Measurements from ENCODE around the gene POLD4. TPM values are rescaled to one million over a fixed set of nuclear protein-coding genes. Genes with fewer than 3 reads are reported as not detected.

Gene POLD4
- total RNA-seq, 2 donors from 2014 or later: 145 to 148 TPM

DNA sequence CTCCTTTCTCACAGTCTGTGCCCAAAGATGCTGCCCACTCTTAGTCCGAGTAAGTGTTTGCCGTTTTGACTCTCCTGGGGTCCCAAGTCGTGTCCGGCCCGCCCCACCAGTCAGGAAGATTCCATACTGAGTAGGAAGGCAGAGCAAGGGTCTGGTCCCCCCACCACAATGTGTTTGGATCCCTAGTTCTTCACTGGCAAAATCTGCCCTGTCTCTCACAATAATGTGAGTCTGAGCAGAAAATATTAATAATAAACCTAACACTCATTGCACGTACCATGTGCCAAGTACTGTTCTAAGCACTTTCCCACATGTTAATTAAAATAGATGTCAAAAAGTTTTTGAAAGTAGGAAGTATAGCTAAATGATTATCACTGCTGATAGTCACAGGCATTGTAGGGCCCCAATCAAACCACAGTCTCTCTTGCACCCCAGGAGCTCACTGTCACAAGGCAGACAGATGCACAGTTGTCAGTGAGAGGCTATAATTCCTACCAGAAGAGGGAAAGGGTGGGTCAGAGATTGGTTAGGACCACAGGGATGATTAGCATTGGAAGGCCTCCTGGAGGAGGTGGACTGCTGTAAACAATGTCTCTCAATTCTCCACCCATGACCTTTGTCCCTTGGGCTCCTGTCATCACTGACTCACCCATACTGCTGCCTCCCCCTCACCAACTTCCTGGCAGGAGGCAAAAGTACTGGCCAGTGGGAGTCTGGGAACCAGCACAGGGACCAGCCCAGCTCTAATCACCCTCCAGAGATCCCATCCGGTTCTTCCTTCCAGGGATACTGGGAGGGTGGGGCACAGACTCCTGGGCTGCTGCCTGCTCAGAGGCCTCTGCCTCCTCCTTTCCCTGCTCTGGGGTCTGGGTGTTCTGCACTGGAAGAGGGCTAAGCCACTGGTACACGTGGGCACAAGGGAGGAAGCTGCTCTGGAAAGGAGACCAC lies 1.0 kb upstream of the POLD4 start:
- Histone ChIP-seq H3K4me1 (ENCODE audit: control insufficient read depth in 1 of 2, low read depth in 2 of 2) (peaks cover 50 to 68% of the 10 kb centered on the region in 2 donors), H3K27me3 (replicated peaks; ENCODE audit: insufficient read depth) (no peaks in the 10 kb centered on the region), H3K36me3 (no peaks in the 10 kb centered on the region), H3K4me3 (peak overlapping the region; percentile 89), H3K27ac (peak overlapping the region; percentile 99 to 100), H3K9me3 (no peaks in the 10 kb centered on the region)
- DNase-seq (ENCODE audit: low spot score): peak; percentile 87
- TF ChIP-seq, protein P1, sequence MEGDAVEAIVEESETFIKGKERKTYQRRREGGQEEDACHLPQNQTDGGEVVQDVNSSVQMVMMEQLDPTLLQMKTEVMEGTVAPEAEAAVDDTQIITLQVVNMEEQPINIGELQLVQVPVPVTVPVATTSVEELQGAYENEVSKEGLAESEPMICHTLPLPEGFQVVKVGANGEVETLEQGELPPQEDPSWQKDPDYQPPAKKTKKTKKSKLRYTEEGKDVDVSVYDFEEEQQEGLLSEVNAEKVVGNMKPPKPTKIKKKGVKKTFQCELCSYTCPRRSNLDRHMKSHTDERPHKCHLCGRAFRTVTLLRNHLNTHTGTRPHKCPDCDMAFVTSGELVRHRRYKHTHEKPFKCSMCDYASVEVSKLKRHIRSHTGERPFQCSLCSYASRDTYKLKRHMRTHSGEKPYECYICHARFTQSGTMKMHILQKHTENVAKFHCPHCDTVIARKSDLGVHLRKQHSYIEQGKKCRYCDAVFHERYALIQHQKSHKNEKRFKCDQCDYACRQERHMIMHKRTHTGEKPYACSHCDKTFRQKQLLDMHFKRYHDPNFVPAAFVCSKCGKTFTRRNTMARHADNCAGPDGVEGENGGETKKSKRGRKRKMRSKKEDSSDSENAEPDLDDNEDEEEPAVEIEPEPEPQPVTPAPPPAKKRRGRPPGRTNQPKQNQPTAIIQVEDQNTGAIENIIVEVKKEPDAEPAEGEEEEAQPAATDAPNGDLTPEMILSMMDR (IDR thresholded peaks at IDR 0.05): peak; percentile 12
- peak; percentile 31 for ATAC-seq (ENCODE audit: insufficient number of reproducible peaks, low FRiP score, low read depth)

DNA sequence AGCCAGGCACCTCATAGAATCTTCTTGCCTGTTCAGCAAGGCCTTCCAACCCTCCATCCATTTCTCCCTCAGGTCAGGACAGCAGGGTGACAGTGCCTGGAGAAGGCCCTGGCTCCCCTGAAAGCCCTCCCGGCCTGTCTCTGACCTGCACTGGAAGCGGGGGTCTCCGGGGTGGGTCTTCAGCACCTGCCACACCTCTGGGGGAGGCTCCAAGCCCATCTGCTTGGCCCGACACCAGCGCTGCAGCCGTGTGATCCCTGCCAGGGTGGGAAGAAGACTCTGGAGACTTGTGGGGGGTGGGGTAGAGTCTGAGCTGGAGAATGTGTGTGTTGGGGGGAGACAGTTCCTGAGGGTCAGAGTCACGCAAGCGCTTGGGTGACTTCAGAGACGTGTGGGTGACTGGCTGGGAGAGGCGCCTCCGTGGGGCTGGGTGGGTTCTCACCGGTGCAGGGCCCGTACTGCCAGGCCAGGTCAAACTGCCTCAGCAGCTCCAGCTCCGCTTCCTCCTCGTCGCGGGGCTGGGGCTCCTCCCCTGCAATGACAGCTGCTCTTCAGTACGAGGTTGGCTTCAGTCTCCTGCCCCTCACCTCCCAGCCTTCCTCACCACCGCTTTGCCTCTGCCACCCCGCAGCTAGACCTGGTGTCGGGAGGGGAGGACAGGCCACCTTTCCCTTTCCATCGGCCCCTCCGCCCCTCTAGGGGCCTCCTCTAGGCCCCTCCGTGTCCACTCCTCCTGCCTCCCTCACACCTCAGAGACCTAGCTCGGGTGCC lies 615 bp downstream of the POLD4 start:
- Histone ChIP-seq H3K27ac (peak overlapping the region; percentile 99 to 100), H3K27me3 (replicated peaks; ENCODE audit: insufficient read depth) (no peaks in the 10 kb centered on the region), H3K4me3 (peak overlapping the region; percentile 89), H3K4me1 (ENCODE audit: control insufficient read depth in 1 of 2, low read depth in 2 of 2) (peaks cover 50 to 60% of the 10 kb centered on the region in 2 donors), H3K9me3 (no peaks in the 10 kb centered on the region), H3K36me3 (no peaks in the 10 kb centered on the region)
- ATAC-seq (ENCODE audit: insufficient number of reproducible peaks, low FRiP score, low read depth): no peak
- TF ChIP-seq, protein P1 (IDR thresholded peaks at IDR 0.05): no peak
- no peak for DNase-seq (ENCODE audit: low spot score)

DNA sequence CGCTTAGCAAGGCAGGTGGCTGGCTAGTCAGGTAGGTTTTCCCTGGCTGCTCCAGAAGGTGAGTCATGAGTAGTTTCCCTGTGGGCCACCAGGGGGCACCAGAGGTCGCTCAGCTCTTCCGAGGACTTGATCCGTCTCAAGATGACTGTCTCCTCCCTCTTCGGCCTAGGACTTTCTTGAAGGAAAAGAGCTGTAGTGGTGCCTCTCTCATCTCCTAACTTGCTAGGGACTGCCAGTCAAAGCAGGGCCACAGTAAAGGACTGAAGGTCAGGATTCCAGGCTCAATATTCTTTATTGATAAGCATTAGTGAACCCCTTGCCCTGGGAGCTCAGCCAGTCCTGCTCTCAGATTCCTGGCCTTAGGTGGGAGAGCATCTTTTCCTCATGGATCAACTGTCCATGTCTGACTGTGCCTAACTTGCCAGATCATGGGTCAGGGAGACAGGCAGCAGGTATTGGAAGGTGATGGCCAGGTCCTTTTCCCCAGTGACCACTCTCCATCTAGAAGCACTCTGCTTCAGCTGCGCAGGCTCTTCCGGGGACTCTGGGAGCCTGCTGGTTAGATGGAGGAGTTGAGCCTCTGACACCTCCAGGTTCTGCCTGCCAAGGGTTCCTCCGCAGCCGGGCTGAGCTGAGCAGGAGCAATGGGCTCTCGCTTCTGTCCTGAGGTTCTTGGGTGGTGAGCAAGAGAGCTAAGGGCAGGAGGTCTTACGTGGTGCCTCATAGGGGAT lies 1.9 kb downstream of the POLD4 start:
- Histone ChIP-seq H3K9me3 (no peaks in the 10 kb centered on the region), H3K27ac (peak overlapping the region; percentile 99 to 100), H3K36me3 (no peaks in the 10 kb centered on the region), H3K27me3 (replicated peaks; ENCODE audit: insufficient read depth) (no peaks in the 10 kb centered on the region), H3K4me3 (peak overlapping the region; percentile 89), H3K4me1 (ENCODE audit: control insufficient read depth in 1 of 2, low read depth in 2 of 2) (peaks cover 40 to 47% of the 10 kb centered on the region in 2 donors)
- TF ChIP-seq, protein P1 (IDR thresholded peaks at IDR 0.05): peak; percentile 95
- ATAC-seq (ENCODE audit: insufficient number of reproducible peaks, low FRiP score, low read depth) (peak; percentile 24), DNase-seq (ENCODE audit: low spot score) (no peak)

DNA sequence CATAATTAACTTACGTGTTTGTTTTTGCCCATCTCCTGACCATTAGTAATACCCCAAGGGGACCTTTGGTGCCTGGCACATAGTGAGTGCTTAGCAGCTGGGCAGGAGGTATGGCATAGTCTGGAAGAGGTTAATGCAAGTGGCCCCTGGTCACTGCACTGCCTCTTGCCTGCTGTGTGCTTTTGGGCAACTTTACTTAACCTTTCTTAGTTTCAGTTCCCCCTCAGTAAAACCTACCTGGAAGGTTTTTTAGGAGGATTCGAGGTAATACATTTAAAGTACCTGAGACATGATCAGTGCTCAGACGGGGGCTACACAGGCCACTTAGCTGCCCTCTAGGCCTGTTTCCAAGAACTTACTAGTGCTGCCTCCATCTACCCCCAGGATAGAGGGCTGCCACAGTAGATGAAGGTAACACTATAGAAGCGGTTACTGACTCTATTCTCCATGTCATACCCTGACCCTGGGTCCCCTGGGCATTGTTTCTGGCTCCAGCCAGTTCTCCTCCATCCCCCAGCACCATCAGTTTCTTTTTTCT lies 3.3 kb downstream of the POLD4 start:
- Histone ChIP-seq H3K9me3 (no peaks in the 10 kb centered on the region), H3K36me3 (no peaks in the 10 kb centered on the region), H3K27ac (no peak overlapping the region), H3K27me3 (replicated peaks; ENCODE audit: insufficient read depth) (no peaks in the 10 kb centered on the region), H3K4me1 (ENCODE audit: control insufficient read depth in 1 of 2, low read depth in 2 of 2) (peaks cover 27 to 33% of the 10 kb centered on the region in 2 donors), H3K4me3 (no peak overlapping the region)
- no peak for ATAC-seq (ENCODE audit: insufficient number of reproducible peaks, low FRiP score, low read depth)
- DNase-seq (ENCODE audit: low spot score): no peak
- TF ChIP-seq, protein P1 (IDR thresholded peaks at IDR 0.05): no peak

All from thoracic aorta (tissue), 2 donors.